HG02840 (cell line): ENCODE results near the gene CFDP1.
"Not testable (repeated sequence)": the region's sequence is repeated elsewhere in the genome, so short reads cannot be mapped to it uniquely, and the experiment has no call there.

ENCODE experiments used
- ATAC-seq: cut with Tn5 transposase; IDR thresholded peaks from one replicate; pipeline ENCODE4 v1.9.1; 2021; ENCODE audit warnings: mild to moderate bottlenecking, moderate library complexity, moderate number of reproducible peaks; ENCODE audit not compliant: unreplicated experiment, low FRiP score

The CFDP1 gene

GRCh38 chr16:75459691-75460090 lies 26.4 kb upstream of the CFDP1 start:
- ATAC-seq: no peak

- ATAC-seq: no peak
Measured at GRCh38 chr16:75458439-75458838, 25.1 kb upstream of the CFDP1 start.

GRCh38 chr16:75458029-75458428 lies 24.7 kb upstream of the CFDP1 start:
- no peak for ATAC-seq

- no peak for ATAC-seq
Measured at GRCh38 chr16:75457485-75458021, 24.2 kb upstream of the CFDP1 start.

- no peak for ATAC-seq
Measured at GRCh38 chr16:75456971-75457370, 23.7 kb upstream of the CFDP1 start.

GRCh38 chr16:75456486-75456885 lies 23.2 kb upstream of the CFDP1 start:
- not testable (repeated sequence) for ATAC-seq

GRCh38 chr16:75455677-75456076 lies 22.4 kb upstream of the CFDP1 start:
- ATAC-seq: no peak

GRCh38 chr16:75452464-75453190 lies 19.3 kb upstream of the CFDP1 start:
- no peak for ATAC-seq

- no peak for ATAC-seq
Measured at GRCh38 chr16:75446416-75446815, 13.1 kb upstream of the CFDP1 start.

- ATAC-seq: no peak
Measured at GRCh38 chr16:75445298-75445697, 12.0 kb upstream of the CFDP1 start.

GRCh38 chr16:75443298-75443697 lies 10.0 kb upstream of the CFDP1 start:
- no peak for ATAC-seq

- peak; percentile 83 for ATAC-seq
Measured at GRCh38 chr16:75433732-75434413, 570 bp upstream of the CFDP1 start.

- no peak for ATAC-seq
Measured at GRCh38 chr16:75429621-75430403, 3.5 kb downstream of the CFDP1 start.

- ATAC-seq: not testable (repeated sequence)
Measured at GRCh38 chr16:75426524-75426923, 6.8 kb downstream of the CFDP1 start.

- not testable (repeated sequence) for ATAC-seq
Measured at GRCh38 chr16:75424105-75424762, 9.1 kb downstream of the CFDP1 start.

GRCh38 chr16:75423723-75424104 lies 9.6 kb downstream of the CFDP1 start:
- no peak for ATAC-seq

- no peak for ATAC-seq
Measured at GRCh38 chr16:75421820-75422126, 11.5 kb downstream of the CFDP1 start.

GRCh38 chr16:75420987-75421819 lies 12.1 kb downstream of the CFDP1 start:
- ATAC-seq: no peak

- ATAC-seq: no peak
Measured at GRCh38 chr16:75416904-75417565, 16.3 kb downstream of the CFDP1 start.
